Loucy (cell line): ENCODE data around the gene PARD6G.

Experiments used
- CTCF ChIP-seq: fragments of 200-600 bp; sonication (generic); conservative IDR thresholded peaks from 2 replicates; pipeline ENCODE4 v1.5.1; 2014; ENCODE audit warnings: mild to moderate bottlenecking, antibody characterized with exemption, low read length
- EZH2phosphoT487 ChIP-seq: fragments of 200-600 bp; IDR thresholded peaks from 2 replicates; pipeline ENCODE4 v1.6.1; 2018; ENCODE audit warnings: antibody characterized with exemption, mild to moderate bottlenecking, moderate library complexity, borderline replicate concordance

- no peak for TF ChIP-seq CTCF
- TF ChIP-seq EZH2phosphoT487, result no peak
These were observed 8.6 kb downstream of the PARD6G start for GRCh38 chr18:80238651-80239260.
